IPS-18c (cell line): Measurements from ENCODE around the gene CAPZB.

Experiments used
- H3K4me3 ChIP-seq: 2 replicates; pipeline ENCODE4 v1.7.0; 2013; ENCODE audit warnings: low read depth, mild to moderate bottlenecking, low read length, moderate library complexity; ENCODE audit not compliant: insufficient read depth
- H3K9me3 ChIP-seq: one replicate; pipeline ENCODE4 v1.6.1; 2013; ENCODE audit warnings: mild to moderate bottlenecking, low read length, moderate library complexity; ENCODE audit not compliant: control insufficient read depth, insufficient read depth

The CAPZB gene

GRCh38 chr1:19392221-19392620, 93.1 kb downstream of the CAPZB start:
- Histone ChIP-seq H3K4me3 (no peak overlapping the region), H3K9me3 (no peaks in the 10 kb centered on the region)

DNA sequence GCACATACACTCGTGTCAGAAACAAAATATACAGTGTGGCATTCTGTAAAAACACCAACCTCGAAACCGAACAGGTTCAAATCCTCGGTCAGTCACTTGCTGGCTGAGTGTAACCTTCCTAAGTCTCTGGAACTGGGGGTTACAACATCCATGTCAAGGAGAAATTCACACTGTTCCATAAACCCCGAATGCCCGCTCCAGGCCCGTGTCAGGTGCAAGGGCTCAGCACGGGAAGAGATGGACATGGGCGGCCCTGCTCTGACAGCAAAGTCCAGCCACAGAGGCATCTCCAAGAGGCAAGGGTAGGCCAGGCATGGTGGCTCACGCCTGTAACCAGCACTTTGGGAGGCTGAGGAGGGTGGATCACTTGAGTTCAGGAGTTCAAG, 93.8 kb downstream of the CAPZB start:
- Histone ChIP-seq H3K9me3 (no peaks in the 10 kb centered on the region), H3K4me3 (no peak overlapping the region)

GRCh38 chr1:19390901-19391595, 94.3 kb downstream of the CAPZB start:
- Histone ChIP-seq H3K4me3 (no peak overlapping the region), H3K9me3 (no peaks in the 10 kb centered on the region)

DNA sequence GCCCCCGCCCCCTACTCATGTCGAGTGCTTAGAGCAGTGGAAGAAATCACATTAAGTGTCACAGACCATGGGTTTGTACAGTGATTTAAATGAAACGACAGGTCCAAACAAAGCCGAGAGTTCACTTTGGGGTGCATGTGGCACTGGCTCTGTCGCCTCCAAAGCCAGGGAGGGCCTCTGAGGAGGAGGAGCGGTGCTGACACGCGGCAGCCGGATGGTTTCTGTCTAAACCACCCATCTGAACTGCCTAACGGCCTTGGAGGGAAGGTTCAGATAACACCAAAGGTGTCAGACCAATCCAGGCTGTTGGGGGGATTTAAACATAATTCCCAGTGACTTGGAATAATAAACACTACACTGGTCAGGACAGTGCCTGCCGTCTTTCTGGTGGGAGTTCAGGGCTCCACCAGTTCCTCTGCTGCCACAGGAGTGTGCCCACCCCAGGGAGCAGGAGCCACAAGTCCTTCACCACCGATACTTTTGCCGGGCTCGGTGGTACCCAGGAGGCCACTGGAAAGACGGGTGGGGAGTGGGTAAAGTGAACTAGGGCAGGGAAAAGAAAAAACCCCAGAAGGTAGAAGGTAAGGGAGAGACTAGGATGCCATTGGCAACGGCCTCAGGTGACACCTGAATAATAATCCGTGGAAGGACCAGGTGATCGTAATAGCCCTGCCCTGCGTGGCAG, 95.0 kb downstream of the CAPZB start:
- Histone ChIP-seq H3K4me3 (no peak overlapping the region), H3K9me3 (no peaks in the 10 kb centered on the region)

- no peak overlapping the region for H3K4me3 ChIP-seq
- no peaks in the 10 kb centered on the region for H3K9me3 ChIP-seq
These were observed 96.4 kb downstream of the CAPZB start for GRCh38 chr1:19388980-19389379.

- Histone ChIP-seq H3K4me3 (no peak overlapping the region), H3K9me3 (peaks cover under 1% of the 10 kb centered on the region)
These were observed 98.3 kb downstream of the CAPZB start for GRCh38 chr1:19387045-19387467.

- Histone ChIP-seq H3K4me3 (no peak overlapping the region), H3K9me3 (peaks cover 2% of the 10 kb centered on the region)
These were observed 99.3 kb downstream of the CAPZB start for GRCh38 chr1:19385869-19386591.

DNA sequence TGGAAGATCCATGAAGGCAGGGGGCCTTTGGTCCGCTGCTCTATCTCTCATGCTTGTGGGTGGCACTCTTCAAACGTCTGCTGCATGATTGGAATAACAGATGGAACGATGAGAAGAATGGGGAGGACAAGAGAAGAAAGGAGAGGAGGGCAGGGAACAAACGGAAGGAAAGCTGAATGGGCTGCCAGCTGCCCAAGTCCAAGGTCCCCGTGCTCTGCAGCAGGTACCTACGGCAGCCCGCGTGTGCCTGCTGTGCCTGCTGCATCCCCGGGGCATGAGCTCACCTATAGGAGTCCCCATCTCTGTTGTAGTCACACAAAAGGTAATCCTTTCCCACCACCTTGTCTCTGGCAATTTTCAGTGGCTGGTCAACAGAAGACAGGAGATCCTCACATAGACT, 100.1 kb downstream of the CAPZB start:
- H3K9me3 ChIP-seq, result peaks cover 2% of the 10 kb centered on the region
- H3K4me3 ChIP-seq, result no peak overlapping the region

DNA sequence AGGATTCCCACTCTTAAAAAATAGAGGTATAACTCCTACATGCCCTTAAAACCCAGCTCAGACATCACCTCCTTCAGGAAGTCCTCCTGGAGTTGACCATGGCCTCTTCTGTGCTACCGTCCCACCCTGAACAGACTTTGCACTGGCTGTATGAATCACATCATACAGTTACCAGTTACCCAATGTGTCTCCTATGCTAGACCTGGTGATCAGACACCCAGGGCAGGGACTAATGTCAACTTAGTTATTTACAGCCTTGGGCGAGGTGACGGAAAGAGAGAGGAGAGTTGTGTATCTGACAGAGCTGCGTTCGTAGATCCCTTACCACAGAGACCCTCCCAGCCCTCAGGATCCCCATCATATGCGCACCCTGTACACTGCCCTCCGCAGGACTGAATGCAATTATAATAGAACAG, 100.6 kb downstream of the CAPZB start:
- H3K4me3 ChIP-seq, result no peak overlapping the region
- peaks cover 2% of the 10 kb centered on the region for H3K9me3 ChIP-seq

DNA sequence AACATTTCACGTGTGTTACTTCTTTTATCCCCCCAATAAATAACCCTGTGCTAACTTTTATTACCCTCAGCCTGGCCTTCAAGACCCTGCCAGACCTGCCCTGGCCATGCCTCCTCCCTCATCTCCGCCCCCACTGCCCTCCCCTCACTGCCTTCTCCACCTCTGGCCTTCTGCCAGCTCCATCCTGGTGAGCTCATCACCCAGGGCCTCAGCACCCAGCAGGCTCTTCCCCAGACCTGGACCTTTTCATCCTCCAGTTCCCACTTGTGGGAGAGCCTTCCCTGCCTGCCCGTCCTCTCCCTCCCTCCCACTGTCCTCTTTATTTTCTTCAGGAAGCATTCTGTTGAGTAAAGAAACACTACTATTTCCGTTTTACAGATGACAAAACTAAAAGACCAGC, 101.2 kb downstream of the CAPZB start:
- H3K9me3 ChIP-seq, result peaks cover 2% of the 10 kb centered on the region
- no peak overlapping the region for H3K4me3 ChIP-seq

GRCh38 chr1:19382222-19382621, 103.1 kb downstream of the CAPZB start:
- Histone ChIP-seq H3K9me3 (peaks cover 2% of the 10 kb centered on the region), H3K4me3 (no peak overlapping the region)

DNA sequence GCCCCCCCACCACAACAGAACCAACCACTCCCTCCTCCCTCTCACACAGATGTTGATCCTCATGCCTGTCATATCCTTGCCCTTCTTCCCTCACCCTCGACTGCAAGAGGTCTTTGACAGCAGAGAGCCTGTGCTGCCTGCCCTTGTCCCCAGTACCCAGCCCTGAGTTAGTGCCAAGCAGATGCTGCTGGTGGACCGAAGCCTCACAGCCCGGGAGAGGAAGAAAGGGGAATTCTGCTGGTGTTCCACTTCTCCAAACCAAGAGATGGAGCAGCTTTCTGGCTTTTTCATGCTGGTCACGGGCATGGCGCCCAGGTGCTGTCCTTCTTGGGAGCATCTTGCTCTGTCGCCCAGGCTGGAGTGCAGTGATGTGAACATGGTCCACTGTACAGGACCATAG, 104.1 kb downstream of the CAPZB start:
- H3K9me3 ChIP-seq, result peaks cover 2% of the 10 kb centered on the region
- no peak overlapping the region for H3K4me3 ChIP-seq

GRCh38 chr1:19377812-19378718, 107.3 kb downstream of the CAPZB start:
- peaks cover 2% of the 10 kb centered on the region for H3K9me3 ChIP-seq
- no peak overlapping the region for H3K4me3 ChIP-seq

DNA sequence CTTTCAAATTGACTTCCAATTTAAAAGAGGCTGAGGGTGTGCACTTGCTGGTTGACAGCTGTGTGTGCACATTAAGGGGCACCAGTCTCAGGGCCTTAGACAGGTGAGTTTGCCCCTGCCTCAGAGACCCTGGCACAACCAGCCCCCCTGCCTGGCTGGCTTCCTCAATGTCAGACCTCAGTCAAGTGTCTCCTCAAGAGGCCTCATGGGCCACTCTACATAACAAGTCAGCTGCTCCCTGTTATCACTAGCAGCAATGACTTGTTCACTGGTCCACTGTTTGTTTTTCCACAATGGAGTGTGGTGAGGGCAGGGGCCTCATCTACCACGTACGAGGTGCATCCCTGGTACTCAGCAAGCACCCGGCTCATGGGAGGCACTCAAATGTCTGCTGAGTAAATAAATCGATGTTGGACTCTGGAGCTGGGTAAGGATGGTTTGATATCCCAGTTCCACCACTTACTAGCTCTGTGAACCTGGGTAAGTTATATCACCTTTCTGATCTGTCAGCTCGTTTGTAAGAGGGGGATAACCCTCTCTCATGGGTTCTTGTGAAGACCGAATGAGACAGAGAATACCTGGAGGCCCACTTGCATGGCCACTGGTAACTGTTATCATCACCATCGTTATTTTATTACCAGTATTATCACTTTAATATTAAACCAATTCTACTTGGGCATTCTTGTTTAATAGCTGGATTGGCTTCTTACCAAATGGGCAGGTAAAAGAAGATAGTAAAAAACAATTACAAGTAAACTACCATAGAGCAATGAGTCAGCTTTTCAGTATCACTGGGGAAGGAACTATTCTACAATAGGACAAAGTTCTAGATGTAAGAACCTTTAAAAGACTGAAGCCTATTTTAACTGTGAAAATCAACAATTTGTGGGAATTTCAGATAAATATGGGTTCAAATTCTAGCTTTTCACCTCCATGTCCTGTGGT, 108.6 kb downstream of the CAPZB start:
- Histone ChIP-seq H3K4me3 (no peak overlapping the region), H3K9me3 (no peaks in the 10 kb centered on the region)

DNA sequence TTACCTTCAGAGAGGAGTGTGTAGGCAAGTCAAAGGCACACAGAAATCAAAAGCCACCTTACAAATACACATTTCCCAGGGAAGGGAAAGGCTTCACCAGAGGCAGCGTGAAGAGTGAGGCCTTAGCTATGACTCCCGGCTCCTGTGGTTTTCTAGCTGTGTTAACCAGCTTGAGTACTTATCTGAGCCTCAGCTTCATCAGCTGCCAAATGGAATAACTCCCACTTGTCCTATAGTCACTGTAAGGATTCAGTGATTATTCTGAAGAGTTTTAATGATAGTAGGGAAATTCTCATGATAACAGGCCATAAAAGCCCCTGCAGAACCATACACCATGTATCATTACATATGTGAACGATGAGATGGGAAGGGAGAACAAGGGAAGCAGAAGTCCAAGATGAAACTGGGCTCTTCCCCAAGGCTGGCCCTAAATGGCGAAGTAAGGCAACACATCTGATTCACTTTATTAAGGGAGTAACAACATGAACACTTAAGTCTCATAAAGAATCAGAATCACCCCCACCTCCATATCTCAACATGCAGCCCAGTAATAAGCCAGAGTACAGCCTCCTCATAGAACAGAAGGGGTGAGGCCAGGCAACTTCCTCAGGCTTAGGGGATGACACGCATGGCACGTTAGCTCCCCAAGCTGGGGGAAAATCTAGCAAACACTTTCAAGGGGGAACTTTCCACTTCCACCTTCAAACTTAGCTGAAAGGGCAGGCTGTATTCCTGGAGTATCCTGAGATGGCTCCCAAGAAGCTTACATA, 109.5 kb downstream of the CAPZB start:
- Histone ChIP-seq H3K4me3 (no peak overlapping the region), H3K9me3 (no peaks in the 10 kb centered on the region)

GRCh38 chr1:19374926-19375325, 110.4 kb downstream of the CAPZB start:
- Histone ChIP-seq H3K4me3 (no peak overlapping the region), H3K9me3 (no peaks in the 10 kb centered on the region)
